K562 (cell line): ENCODE measurements around the gene LIN28B. TPM values are rescaled to one million over a fixed set of nuclear protein-coding genes. Genes with fewer than 3 reads are reported as not detected.

ENCODE experiments used
- ATAC-seq: fragments of 200-7000 bp; cut with Tn5 transposase; 3 replicates; pipeline ENCODE4 v1.9.1; 2020; ENCODE audit warnings: moderate library complexity
- BruUV-seq: library from RNA; stranded (reverse); fragments of 400-500 nt; replicated peaks from 2 replicates; lab custom pipeline; 2021; lab: Mats Ljungman, UMichigan
- CTCF ChIA-PET: fragments of 300-600 bp; formaldehyde crosslinking; extraction: SDS; loops from one replicate; lab custom pipeline; 2021; ENCODE audit warnings: low intra/inter-chr PET ratio; lab: Yijun Ruan, JAX
- POLR2A ChIA-PET: fragments of 300-600, 350-650 bp; sonication (Branson Sonifier 250); formaldehyde crosslinking; extraction: SDS; loops from one replicate; lab custom pipeline; 2021; ENCODE audit warnings: antibody characterized with exemption, inconsistent platforms; lab: Yijun Ruan, JAX
- DNase-seq, 4 experiments: peaks; one replicate each; pipeline versions ENCODE4 v3.0.0 to v3.0.0-alpha.2; 2011 to 2018; ENCODE audit warnings: low spot score in 3 of 4, mixed read lengths in 3 of 4; ENCODE audit errors: extremely low read depth in 1 of 4
- FAIRE-seq: peaks from 2 replicates; lab custom pipeline; 2011; peaks lifted over from hg19 to GRCh38; lab: Jason Lieb, UNC
- H2AFZ ChIP-seq: 2 replicates; pipeline ENCODE4 v1.6.0; 2011; ENCODE audit warnings: low read depth, low read length, control low read depth, inconsistent platforms
- H3K27ac ChIP-seq: fragments of 200-600 bp; 3 replicates; pipeline ENCODE4 v1.8.0; 2011; ENCODE audit warnings: low read depth, mild to moderate bottlenecking, control low read depth, inconsistent platforms, low read length, moderate library complexity, mixed read lengths; ENCODE audit errors: extremely low read depth
- H3K27me3 ChIP-seq, 2 experiments: fragments of 300-600 bp in 1 of 2; 2 replicates in 1 of 2; 3 replicates in 1 of 2; pipeline versions ENCODE4 v1.6.0 to v1.8.0; 2011; ENCODE audit warnings: inconsistent platforms in 2 of 2, low read length in 2 of 2, mild to moderate bottlenecking in 1 of 2, mixed read lengths in 1 of 2, moderate library complexity in 1 of 2; ENCODE audit not compliant: control insufficient read depth in 2 of 2, insufficient read depth in 2 of 2
- H3K36me3 ChIP-seq: fragments of 300-600 bp; 3 replicates; pipeline ENCODE4 v1.8.0; 2011; ENCODE audit warnings: mild to moderate bottlenecking, low read length, inconsistent platforms; ENCODE audit not compliant: control insufficient read depth, insufficient read depth
- H3K4me1 ChIP-seq, 2 experiments: fragments of 200-600 bp in 1 of 2; replicated peaks in 1 of 2; 2 replicates in 1 of 2; 3 replicates in 1 of 2; pipeline versions ENCODE4 v1.5.1 to v1.8.0; 2011; ENCODE audit warnings: inconsistent platforms in 2 of 2, low read length in 2 of 2, mild to moderate bottlenecking in 1 of 2, mixed read lengths in 1 of 2, moderate library complexity in 1 of 2; ENCODE audit not compliant: control insufficient read depth in 2 of 2, insufficient read depth in 2 of 2
- H3K4me2 ChIP-seq: 2 replicates; pipeline ENCODE4 v1.6.1; 2011; ENCODE audit warnings: low read length, control low read depth, inconsistent platforms, mixed read lengths; ENCODE audit not compliant: insufficient read depth
- H3K4me3 ChIP-seq: fragments of 200-600 bp; sonication (generic), shearing (Covaris generic); 2 replicates; pipeline ENCODE4 v1.5.1; 2016; ENCODE audit warnings: control low read depth, inconsistent platforms
- H3K79me2 ChIP-seq: fragments of 200-600 bp; 3 replicates; pipeline ENCODE4 v1.8.0; 2011; ENCODE audit warnings: low read length, inconsistent platforms; ENCODE audit not compliant: control insufficient read depth, insufficient read depth
- H3K9ac ChIP-seq, 2 experiments: 2 replicates each; pipeline versions ENCODE4 v1.6.0 to v1.6.1; 2011; ENCODE audit warnings: low read depth in 2 of 2, low read length in 2 of 2, control low read depth in 1 of 2, inconsistent platforms in 1 of 2, mild to moderate bottlenecking in 1 of 2, mixed read lengths in 1 of 2; ENCODE audit not compliant: insufficient read depth in 1 of 2
- H3K9me1 ChIP-seq: one replicate; pipeline ENCODE4 v1.6.0; 2011; ENCODE audit warnings: inconsistent platforms, mild to moderate bottlenecking, low read length, moderate library complexity; ENCODE audit not compliant: control insufficient read depth, insufficient read depth
- H3K9me3 ChIP-seq: replicated peaks from 2 replicates; pipeline ENCODE4 v1.5.1; 2011; ENCODE audit warnings: low read depth, low read length, inconsistent platforms; ENCODE audit not compliant: control insufficient read depth, insufficient read depth
- H4K20me1 ChIP-seq: replicated peaks from 2 replicates; pipeline ENCODE4 v1.6.1; 2011; ENCODE audit warnings: low read length, inconsistent platforms, mixed read lengths; ENCODE audit not compliant: control insufficient read depth, insufficient read depth
- ATF1 ChIP-seq, 2 experiments: fragments of 450-650 bp in 1 of 2; IDR thresholded peaks; 2 replicates each; pipeline ENCODE4 v1.6.1; 2016; ENCODE audit warnings: missing compliant biosample characterization in 1 of 2, missing genetic modification characterization in 1 of 2
- CCNT2 ChIP-seq: IDR thresholded peaks from 2 replicates; pipeline ENCODE4 v1.6.1; 2011; ENCODE audit warnings: borderline replicate concordance, low read depth, mild to moderate bottlenecking, moderate library complexity, mixed read lengths, low read length; ENCODE audit not compliant: insufficient read length; ENCODE audit errors: extremely low read depth
- CHAMP1 ChIP-seq: fragments of 450-650 bp; IDR thresholded peaks from 2 replicates; pipeline ENCODE4 v1.6.1; 2016; ENCODE audit warnings: mild to moderate bottlenecking
- E2F5 ChIP-seq: sonication (generic); formaldehyde crosslinking; IDR thresholded peaks from 2 replicates; pipeline ENCODE4 v1.8.0; 2022; ENCODE audit warnings: mild to moderate bottlenecking, missing genetic modification reagents
- EZH2 ChIP-seq: IDR thresholded peaks from 2 replicates; pipeline ENCODE4 v1.6.1; 2012; ENCODE audit warnings: low read depth, mild to moderate bottlenecking, inconsistent platforms, low read length, borderline replicate concordance
- HDAC3 ChIP-seq: fragments of 450-650 bp; IDR thresholded peaks from 2 replicates; pipeline ENCODE4 v1.6.1; 2018; ENCODE audit warnings: borderline replicate concordance, mild to moderate bottlenecking, moderate library complexity; ENCODE audit not compliant: partially characterized antibody
- MAX ChIP-seq: sonication (generic); formaldehyde crosslinking; IDR thresholded peaks from 2 replicates; pipeline ENCODE4 v1.9.0; 2022; ENCODE audit warnings: mild to moderate bottlenecking, missing genetic modification reagents
- PREB ChIP-seq: sonication (generic); formaldehyde crosslinking; IDR thresholded peaks from 2 replicates; pipeline ENCODE4 v1.8.1; 2023; ENCODE audit warnings: mild to moderate bottlenecking, missing genetic modification reagents
- RFX1 ChIP-seq: fragments of 450-650 bp; IDR thresholded peaks from 2 replicates; pipeline ENCODE4 v1.6.1; 2016; ENCODE audit warnings: mild to moderate bottlenecking, moderate library complexity
- ZBTB49 ChIP-seq: sonication (generic); formaldehyde crosslinking; IDR thresholded peaks from 2 replicates; pipeline ENCODE4 v1.8.0; 2022; ENCODE audit warnings: missing genetic modification reagents, mild to moderate bottlenecking, borderline replicate concordance
- WGBS: fragments of 100-300 bp; shearing (Covaris generic); methylation state at CpG from one replicate; pipeline ENCODE4 v1.1.6; 2016; ENCODE audit warnings: low coverage, mixed read lengths; ENCODE audit not compliant: insufficient coverage; ENCODE audit errors: missing lambda C conversion rate; 5-methylcytosine and 5-hydroxymethylcytosine counted together
- in situ Hi-C: fragments of 300-500 bp; cut with MboI; formaldehyde crosslinking; loops from 4 replicates; pipeline ENCODE4 v1.15.0; 2018; ENCODE audit warnings: inconsistent platforms, mixed read lengths
- intact Hi-C: fragments of 100-400 bp; cut with micrococcal nuclease; formaldehyde crosslinking; loops from 2 replicates; pipeline ENCODE4 v1.14.2; 2022
- polyA plus RNA-seq, 8 experiments: library from polyadenylated mRNA; depleted of rRNA in 4 of 8; stranded (reverse) in 5 of 8; unstranded in 3 of 8; fragments of >200 nt; fragmentation: Nextera tagmentation in 2 of 8; fragmentation: Illumina TruSeq in 1 of 8; extraction: Ambion mirVana in 2 of 8; extraction: Trizol in 1 of 8; gene quantifications; 2 replicates each; pipeline versions ENCODE4 v1.2.1 to v1.2.3, GENCODE V29; 2011 to 2014; ENCODE audit warnings: inconsistent platforms in 1 of 8, missing spikeins in 1 of 8
- total RNA-seq, 7 experiments: library from RNA; depleted of rRNA in 6 of 7; stranded (reverse); fragments of >200 nt in 6 of 7; fragmentation: Illumina TruSeq in 2 of 7; extraction: Trizol in 2 of 7; gene quantifications; 2 replicates each; pipeline versions ENCODE4 v1.2.1 to v1.2.3, GENCODE V29; 2011 to 2021; ENCODE audit warnings: low replicate concordance in 1 of 7

The LIN28B gene
- total and polyA plus RNA-seq, 9 of the 15 experiments (the other 6 are each of a cell fraction or from before 2014, with no cell fraction given), result 20.9 to 77.3 (median 42.1) TPM

GRCh38 chr6:105108631-105109262 is 151.8 kb downstream of the LIN28B start:
- ChIA-PET CTCF (no interaction called here), POLR2A (no interaction called here)
- Histone ChIP-seq H3K27ac (no peak overlapping the region), H3K4me2 (no peak overlapping the region), H3K9me3 (no peaks in the 10 kb centered on the region), H3K79me2 (no peaks in the 10 kb centered on the region), H3K36me3 (no peaks in the 10 kb centered on the region), H3K4me3 (no peak overlapping the region), H2AFZ (0 out of 2 replicates have a peak overlapping the region, but pooled peaks have one; percentile 37), H4K20me1 (no peaks in the 10 kb centered on the region), H3K27me3 (peaks cover 22 to 24% of the 10 kb centered on the region in 2 experiments; a peak in 4 of 5 replicates), H3K4me1 (no peaks in the 10 kb centered on the region), H3K9ac (no peak overlapping the region), H3K9me1 (no peaks in the 10 kb centered on the region)
- 7% methylated on average over 7 of the region's 7 CpGs for WGBS
- DNase-seq, result no peak
- no peak for TF ChIP-seq MAX (CRISPR knock-in tag)
- no peak for TF ChIP-seq ZBTB49 (CRISPR knock-in tag)
- TF ChIP-seq E2F5 (CRISPR knock-in tag), result no peak
- no peak for TF ChIP-seq PREB (CRISPR knock-in tag)
- no peak for TF ChIP-seq CCNT2
- no peak for TF ChIP-seq CHAMP1
- TF ChIP-seq HDAC3, result no peak
- TF ChIP-seq RFX1, result no peak
- no peak for TF ChIP-seq EZH2
- TF ChIP-seq ATF1 (CRISPR knock-in tag; IDR thresholded peaks at IDR 0.05), result no peak
- TF ChIP-seq ATF1 (tag; IDR thresholded peaks at IDR 0.05), result no peak
- in situ Hi-C loops (no loop called here), intact Hi-C loops (no loop called here)
- ATAC-seq, result no peak
- no peak for FAIRE-seq
- no TSS peak for BruUV-seq
